G401.6 (cell line): ENCODE measurements around the gene KBTBD7.
"Not testable (repeated sequence)": the region's sequence is repeated elsewhere in the genome, so short reads cannot be mapped to it uniquely, and the experiment has no call there.

ENCODE experiments used
- FAIRE-seq: peaks from 2 replicates; lab custom pipeline; 2012; peaks lifted over from hg19 to GRCh38; lab: Jason Lieb, UNC

The KBTBD7 gene

GRCh38 chr13:41196011-41196410, 1.6 kb upstream of the KBTBD7 start:
- no peak for FAIRE-seq

DNA sequence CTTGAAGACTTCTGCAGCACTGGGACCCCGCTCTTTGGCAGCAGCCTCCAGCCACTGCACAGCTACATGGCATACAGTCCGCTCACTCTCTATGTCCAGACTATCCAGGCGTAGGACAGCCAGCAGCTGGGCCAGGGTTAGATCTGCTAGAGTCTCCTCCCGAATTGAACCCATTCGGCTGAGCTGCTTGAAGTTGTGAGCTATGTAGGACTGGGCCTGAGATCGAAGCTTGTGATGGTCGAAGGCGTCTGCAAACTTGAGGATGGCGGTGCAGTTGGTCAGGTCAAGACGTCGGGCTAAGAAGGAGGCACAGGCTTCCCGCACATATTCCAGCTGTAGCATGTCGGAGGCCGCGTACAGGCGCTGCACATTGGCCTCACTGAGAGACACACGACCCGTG, 900 bp downstream of the KBTBD7 start:
- no peak for FAIRE-seq

DNA sequence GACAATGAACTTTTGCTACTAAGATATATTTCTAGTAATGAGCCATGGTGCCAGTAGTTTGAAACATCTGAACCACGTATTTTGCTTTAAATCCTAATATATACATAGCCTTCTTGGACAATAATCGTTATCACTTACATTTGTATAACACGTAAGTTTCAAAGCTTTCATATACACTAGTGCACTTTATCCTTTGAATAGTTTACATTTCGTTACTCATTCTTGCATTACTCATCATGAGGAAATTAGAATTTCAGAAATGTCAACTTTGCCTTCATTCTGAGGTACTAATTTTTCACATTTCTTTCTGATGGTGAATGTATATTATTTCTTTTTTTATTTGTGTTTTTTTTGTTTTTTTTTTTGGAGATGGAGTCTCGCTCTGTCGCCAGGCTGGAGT, 5.8 kb downstream of the KBTBD7 start:
- no peak for FAIRE-seq

GRCh38 chr13:41186481-41186880, 7.9 kb downstream of the KBTBD7 start:
- FAIRE-seq, result no peak

DNA sequence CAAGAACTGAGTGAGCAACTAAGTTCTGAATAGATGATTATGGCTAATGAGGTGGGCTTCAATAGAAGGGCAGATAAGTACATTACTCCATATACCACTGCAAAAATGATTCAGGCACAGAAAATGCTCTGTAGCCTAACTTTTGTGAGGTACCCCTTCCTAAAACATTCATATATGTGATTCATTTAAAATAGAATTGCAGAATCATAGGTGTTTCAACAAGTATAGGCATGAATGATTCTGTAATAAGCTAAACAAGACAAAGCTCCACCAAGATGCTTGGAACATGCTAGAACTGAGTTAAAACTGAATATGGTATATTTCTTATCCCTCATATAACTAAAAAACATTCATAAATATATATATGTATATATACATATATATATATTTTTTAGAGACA, 12.1 kb downstream of the KBTBD7 start:
- FAIRE-seq, result no peak

- no peak for FAIRE-seq
Observed at GRCh38 chr13:41179593-41180250, 14.6 kb downstream of the KBTBD7 start.

- no peak for FAIRE-seq
Observed at GRCh38 chr13:41178040-41178439, 16.3 kb downstream of the KBTBD7 start.

GRCh38 chr13:41177616-41178015, 16.8 kb downstream of the KBTBD7 start:
- FAIRE-seq, result no peak

DNA sequence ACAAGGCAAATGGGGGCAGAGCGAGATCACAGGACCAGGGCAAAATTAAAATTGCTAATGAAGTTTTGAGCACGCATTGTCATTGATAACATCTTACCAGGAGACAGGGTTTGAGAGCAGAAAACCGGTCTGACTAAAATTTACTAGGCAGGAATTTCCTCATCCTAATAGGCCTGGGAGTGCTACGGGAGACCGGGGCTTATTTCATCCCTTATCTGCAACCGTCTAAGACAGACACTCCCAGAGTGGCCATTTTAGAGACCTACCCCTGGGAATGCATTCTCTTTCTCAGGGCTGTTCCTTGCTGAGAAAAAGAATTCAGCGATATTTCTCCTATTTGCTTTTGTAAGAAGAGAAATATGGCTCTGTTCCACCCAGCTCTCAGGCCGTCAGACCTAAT, 18.8 kb downstream of the KBTBD7 start:
- not testable (repeated sequence) for FAIRE-seq

GRCh38 chr13:41162151-41162550, 32.2 kb downstream of the KBTBD7 start:
- no peak for FAIRE-seq

DNA sequence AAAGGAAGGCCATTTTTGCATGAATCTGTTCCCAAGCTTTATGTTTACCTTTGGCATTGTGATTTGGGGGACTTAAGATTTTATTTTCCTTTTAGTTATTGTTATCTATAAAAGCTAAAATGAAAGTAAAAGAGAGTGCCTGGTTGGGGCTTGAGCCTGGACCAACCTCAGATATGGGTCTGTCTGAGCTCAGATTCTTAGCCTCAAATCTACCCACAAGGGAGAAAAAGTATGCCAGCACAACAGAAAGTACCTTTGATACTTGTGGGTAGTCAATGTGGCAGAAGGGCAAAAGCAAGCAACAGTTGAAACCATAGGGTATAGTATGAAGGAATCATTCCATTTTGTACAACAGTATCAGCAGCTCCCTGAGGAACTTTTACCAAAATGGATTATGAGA, 35.2 kb downstream of the KBTBD7 start:
- no peak for FAIRE-seq

GRCh38 chr13:41157048-41157717, 37.2 kb downstream of the KBTBD7 start:
- FAIRE-seq, result no peak

- FAIRE-seq, result no peak
Observed at GRCh38 chr13:41156620-41157019, 37.7 kb downstream of the KBTBD7 start.

DNA sequence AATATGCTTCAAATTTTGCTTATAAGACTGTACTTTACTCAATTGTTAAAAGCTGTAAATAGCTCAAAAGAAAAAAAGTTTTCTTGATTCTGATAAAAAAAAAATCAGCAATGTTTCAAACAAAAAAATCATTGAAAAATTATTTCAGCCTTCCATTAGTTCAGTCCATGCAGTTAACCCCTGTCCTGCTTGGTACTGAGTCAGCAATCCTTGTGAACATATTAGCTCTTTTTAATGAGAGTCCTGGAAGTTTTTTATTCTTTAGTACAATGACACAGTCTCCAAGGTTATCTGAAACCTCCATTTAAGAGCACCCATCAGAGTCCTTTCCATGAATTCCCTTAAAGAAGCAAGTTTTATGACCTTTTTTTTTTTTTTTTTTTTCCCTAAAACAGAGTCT, 40.3 kb downstream of the KBTBD7 start:
- FAIRE-seq, result no peak

DNA sequence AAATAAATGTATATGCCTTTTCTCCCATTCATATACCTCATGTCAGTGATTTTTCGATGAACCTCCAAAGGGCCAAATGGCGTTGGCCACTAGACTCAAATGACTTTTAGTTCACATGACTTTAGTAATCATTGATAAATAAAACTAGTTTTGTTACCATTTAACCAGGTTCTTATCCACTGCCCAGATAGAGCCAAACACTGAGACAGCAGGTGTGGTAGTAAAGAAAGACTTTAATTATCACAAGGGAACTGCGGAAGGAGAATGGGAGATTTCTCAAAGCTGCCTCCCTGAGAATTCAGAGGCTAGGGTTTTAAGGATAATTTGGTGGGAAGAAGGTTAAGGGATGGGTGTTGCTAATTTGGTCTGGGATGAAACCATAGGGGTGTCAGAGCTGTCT, 42.4 kb downstream of the KBTBD7 start:
- FAIRE-seq, result no peak

- no peak for FAIRE-seq
Observed at GRCh38 chr13:41150058-41150457, 44.3 kb downstream of the KBTBD7 start.

GRCh38 chr13:41148419-41149283, 45.7 kb downstream of the KBTBD7 start:
- FAIRE-seq, result no peak

GRCh38 chr13:41145136-41145908, 49.0 kb downstream of the KBTBD7 start:
- no peak for FAIRE-seq

- no peak for FAIRE-seq
Observed at GRCh38 chr13:41144576-41144975, 49.8 kb downstream of the KBTBD7 start.
